Astrocyte of the spinal cord (primary cell): ENCODE results near the gene TCEANC2.

Experiments used
- DNase-seq: peaks from one replicate; pipeline ENCODE4 v3.0.0; 2011; ENCODE audit warnings: low read depth, low spot score
- H3K4me3 ChIP-seq: 2 replicates; pipeline ENCODE4 v1.5.1; 2011; ENCODE audit warnings: low read depth, mild to moderate bottlenecking, low read length, moderate library complexity
- in situ Hi-C: cut with HindIII; loops from 2 replicates; pipeline ENCODE4 v1.10.0; 2017; ENCODE audit warnings: low sequenced_read_pairs
- TF ChIP-seq, protein P1 (sequence below): IDR thresholded peaks from 2 replicates; pipeline ENCODE4 v1.5.1; 2012; ENCODE audit warnings: low read depth, mild to moderate bottlenecking, low read length, inconsistent platforms

Gene TCEANC2

DNA sequence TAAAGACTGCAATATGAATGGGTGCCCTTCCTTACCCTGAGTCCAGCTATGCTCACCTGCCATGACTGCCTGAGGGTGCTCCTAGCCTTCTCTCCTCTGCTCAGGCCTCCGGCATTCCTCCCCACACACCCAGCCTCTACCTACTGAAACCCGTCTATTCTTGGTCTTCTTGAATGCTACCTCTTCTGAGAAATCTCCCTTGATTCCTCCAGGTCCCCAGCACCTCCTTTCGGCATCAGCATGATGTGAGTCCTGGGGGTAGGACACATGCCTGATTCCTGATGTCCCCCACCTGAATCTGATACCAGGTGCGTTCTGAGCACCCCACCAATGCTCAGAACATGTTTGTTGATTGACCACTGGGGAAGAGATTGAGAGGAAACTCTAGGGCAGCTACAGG, 44.0 kb upstream of the TCEANC2 start:
- DNase-seq, result no peak
- H3K4me3 ChIP-seq, result no peak overlapping the region
- TF ChIP-seq, protein P1, sequence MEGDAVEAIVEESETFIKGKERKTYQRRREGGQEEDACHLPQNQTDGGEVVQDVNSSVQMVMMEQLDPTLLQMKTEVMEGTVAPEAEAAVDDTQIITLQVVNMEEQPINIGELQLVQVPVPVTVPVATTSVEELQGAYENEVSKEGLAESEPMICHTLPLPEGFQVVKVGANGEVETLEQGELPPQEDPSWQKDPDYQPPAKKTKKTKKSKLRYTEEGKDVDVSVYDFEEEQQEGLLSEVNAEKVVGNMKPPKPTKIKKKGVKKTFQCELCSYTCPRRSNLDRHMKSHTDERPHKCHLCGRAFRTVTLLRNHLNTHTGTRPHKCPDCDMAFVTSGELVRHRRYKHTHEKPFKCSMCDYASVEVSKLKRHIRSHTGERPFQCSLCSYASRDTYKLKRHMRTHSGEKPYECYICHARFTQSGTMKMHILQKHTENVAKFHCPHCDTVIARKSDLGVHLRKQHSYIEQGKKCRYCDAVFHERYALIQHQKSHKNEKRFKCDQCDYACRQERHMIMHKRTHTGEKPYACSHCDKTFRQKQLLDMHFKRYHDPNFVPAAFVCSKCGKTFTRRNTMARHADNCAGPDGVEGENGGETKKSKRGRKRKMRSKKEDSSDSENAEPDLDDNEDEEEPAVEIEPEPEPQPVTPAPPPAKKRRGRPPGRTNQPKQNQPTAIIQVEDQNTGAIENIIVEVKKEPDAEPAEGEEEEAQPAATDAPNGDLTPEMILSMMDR, result no peak
- in situ Hi-C loops, result no loop called here

DNA sequence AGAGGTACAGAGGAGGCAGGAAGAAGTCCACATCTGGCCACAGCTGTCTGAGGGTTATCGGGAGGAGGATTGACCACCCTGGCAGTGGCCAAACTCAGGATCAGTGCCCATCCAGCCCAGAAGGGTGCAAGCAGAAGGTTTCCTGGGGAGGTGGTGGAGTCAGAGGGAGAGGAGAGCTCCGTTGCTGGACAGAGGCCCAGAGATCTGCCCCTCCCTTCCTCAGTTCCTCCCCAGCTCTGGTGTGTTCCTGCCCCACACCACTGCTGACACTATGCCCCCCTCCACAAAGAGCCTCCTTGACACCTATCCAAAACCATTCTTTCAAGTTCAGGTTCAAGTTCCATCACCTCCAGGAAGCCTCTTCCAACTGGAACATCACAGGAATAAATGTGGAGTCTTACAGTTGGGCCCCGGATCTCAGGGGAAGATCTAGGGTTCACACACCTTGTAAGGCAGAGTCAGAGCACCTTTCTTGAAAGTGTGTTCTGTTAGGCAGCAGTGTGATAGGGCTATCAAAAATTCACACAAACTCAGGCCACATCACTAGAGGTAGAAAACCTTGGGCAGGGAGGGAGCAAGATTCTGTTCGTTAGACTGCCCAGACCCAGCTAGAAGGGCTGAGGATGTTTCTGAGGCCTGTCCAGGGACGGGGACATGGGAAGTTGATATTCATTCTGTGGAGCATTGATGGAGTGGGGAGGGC, 42.8 kb upstream of the TCEANC2 start:
- in situ Hi-C loops, result no loop called here
- DNase-seq, result no peak
- no peak overlapping the region for H3K4me3 ChIP-seq
- TF ChIP-seq, protein P1, result no peak

DNA sequence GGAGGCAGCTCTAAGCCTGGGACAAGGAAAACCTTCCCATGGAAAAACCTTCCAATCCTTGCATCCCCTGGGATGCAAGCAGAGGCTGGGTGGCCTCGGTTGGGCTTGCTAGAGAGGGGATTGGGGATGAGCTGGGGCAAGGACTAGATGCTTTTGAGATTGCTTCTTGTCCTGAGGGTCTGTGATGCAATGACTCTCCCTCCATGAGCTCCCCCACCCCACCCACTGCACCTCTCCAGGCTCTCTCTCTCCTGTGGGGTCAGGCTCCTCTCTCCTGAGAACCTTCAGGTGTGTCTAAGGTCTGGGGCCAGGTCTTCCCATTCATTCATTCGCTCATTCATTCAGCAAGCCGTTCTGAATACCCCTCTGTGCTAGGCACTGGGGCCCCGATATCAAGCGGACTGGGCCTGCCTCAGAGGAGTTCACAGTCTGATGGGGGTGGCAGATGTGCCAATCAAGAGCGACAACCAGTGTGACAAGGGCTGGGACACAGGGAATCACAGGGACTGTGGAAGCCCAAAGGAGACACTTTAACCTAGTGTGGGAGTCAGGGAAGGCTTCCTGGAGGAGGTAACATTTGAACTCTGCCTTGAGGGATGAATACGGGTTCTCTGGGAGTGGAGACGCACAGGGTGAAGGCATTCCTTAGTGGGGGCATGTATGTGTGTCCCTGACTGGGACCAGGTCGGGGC, 41.9 kb upstream of the TCEANC2 start:
- TF ChIP-seq, protein P1, result no peak
- in situ Hi-C loops, result no loop called here
- no peak for DNase-seq
- no peak overlapping the region for H3K4me3 ChIP-seq

DNA sequence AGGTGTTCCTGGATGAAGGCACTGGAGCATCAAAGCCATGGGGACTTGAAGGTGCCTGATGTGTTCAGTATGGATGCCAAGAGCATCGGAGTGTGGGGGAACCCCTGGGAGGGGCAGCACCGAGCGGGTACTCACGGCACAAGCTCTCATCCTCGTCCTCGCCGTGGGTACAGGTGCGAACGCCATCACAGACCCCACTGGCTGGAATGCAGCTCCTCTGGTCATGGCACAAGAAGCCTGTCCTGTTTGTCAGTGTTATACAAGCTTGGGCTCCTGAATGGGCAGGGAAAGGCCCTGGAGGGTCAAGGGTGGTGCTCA, 41.4 kb upstream of the TCEANC2 start:
- in situ Hi-C loops, result no loop called here
- TF ChIP-seq, protein P1, result no peak
- no peak for DNase-seq
- no peak overlapping the region for H3K4me3 ChIP-seq

DNA sequence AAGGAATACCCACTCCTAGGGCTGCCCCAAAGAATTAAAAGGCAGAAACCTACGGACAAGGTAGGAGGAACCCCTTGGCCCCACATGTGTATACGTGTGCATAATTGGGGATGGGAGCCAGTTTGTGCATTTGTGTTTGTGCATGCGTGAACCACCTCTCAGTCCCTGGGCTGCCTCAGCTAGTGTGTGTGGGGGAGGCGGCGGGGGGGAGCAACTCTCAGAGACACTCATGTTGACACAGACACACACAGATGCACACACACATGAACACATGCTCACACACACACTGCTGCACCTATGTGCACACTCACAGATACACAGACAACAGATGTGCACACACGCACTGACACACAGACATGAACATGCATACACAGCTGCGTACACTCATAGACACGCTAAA, 40.5 kb upstream of the TCEANC2 start:
- TF ChIP-seq, protein P1, result no peak
- in situ Hi-C loops, result no loop called here
- H3K4me3 ChIP-seq, result no peak overlapping the region
- no peak for DNase-seq

DNA sequence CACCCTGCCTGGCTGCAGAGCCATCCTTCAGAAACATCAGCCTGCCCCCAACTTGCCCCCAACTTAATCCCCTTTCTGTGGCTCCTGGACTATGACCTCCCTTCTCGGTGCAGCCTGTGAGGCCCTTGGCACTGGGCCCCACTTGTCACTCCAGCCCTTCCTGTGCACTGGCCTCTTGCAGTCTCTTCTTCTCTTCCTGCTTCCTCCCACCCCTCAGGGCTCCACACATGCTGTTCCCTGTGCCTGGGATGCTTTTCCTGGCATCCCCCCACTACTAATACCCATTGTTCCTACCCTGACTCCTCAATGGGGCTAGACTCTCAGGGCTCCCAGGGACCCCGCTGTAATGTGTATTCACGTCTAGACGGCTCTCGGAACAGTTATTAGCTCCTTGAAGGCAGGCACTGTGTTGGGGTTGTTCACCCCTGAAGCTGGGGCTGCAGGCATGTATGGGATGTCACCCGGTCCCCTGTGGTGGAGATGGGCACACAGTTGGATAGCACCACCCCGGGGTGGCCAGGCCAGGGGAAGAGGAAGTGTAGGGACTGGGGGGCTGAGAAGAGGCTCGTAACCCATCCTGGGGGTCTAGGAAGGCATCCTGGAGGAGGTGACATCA, 39.9 kb upstream of the TCEANC2 start:
- in situ Hi-C loops, result no loop called here
- no peak for DNase-seq
- TF ChIP-seq, protein P1, result no peak
- no peak overlapping the region for H3K4me3 ChIP-seq
